ENCODE results near the gene GNB1L.

GRCh38 chr22:19815093-19815822, 39.4 kb downstream of the GNB1L start:
- TF ChIP-seq CTCF (IDR thresholded peaks at IDR 0.05) (no peak), EZH2 (IDR thresholded peaks at IDR 0.05) (no peak)

Measured in neural progenitor cell (in vitro differentiated cells).